ENCODE measurements around the gene SLAMF9. TPM values are rescaled to one million over a fixed set of nuclear protein-coding genes. Genes with fewer than 3 reads are reported as not detected.

The SLAMF9 gene
- total RNA-seq, 1 donor from 2014 or later: not detected

DNA sequence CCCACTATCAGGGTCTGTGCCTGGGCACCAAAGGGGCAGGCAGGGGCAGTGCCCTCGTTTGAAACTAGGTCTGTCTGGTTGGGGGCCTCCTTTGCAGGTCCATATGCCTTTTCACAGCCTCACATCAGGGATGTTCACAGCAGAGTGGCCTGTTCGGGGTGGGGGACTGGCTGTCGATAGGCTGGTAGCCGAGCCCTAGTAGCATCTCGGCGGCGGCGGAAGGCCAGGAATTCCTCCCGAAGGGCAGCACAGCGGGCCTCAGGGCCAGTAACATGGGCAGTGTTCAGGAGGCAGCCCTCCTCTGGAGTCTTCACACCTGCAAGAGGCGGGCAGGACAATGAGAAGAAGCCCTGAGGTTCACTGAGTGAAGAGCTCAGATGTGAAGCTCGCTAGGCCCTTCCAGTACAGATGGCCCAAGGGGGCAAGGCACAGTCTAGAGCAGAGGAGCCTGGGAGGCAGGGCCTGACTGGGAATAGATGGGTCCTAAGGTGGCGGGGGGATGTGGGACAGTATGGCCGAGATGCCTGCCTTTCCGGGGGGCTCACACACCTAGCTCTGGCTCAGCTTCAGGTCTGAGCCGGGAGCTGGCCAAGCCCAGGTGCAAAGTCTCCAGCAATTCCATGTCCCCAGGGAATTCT, 26.7 kb downstream of the SLAMF9 start:
- peaks cover 36% of the 10 kb centered on the region for H3K4me1 Mint-ChIP-seq (ENCODE audit: low read depth)
- peaks cover 10% of the 10 kb centered on the region for H3K36me3 Mint-ChIP-seq (ENCODE audit: low read depth)
- no peak for DNase-seq (ENCODE audit: low spot score)
- peaks cover 1% of the 10 kb centered on the region for H3K27me3 Mint-ChIP-seq (ENCODE audit: insufficient read depth)
- no peak overlapping the region for H3K27ac Mint-ChIP-seq
- H3K9me3 Mint-ChIP-seq: no peaks in the 10 kb centered on the region
- H3K4me3 Mint-ChIP-seq: no peak overlapping the region
- intact Hi-C loops (cut with micrococcal nuclease): loop anchor here (10.0 kb wide), 1 partner anchor 1117 kb away; the partner anchor contains the start of gene USF1

DNA sequence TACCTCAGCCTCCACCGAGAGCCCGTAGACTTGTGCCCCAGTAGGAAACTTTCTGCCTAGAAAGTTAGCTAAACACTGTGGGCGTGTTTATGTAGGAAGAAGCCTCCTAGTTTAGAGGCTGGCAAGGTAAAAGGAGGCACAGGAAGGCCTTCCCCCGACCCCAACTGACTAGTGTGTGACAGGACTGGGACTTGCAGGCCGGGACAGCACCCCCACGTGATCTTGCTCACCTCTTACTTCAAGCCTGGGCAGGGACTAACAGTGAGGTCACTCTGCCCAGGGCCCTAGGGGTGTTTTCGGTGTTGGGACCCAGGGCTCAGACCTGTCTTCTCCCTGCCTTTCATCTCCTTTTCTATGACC, 28.3 kb downstream of the SLAMF9 start:
- intact Hi-C loops (cut with micrococcal nuclease): loop anchor here (1.0 to 10.0 kb wide), 6 partner anchors 11 to 1119 kb away; partner anchors contain the start of genes DCAF8, DUSP23, IGSF8 and PIGM
- Mint-ChIP-seq H3K27me3 (ENCODE audit: insufficient read depth) (peaks cover 1% of the 10 kb centered on the region), H3K9me3 (no peaks in the 10 kb centered on the region), H3K27ac (peak overlapping the region; percentile 99), H3K4me3 (peak overlapping the region; percentile 94), H3K36me3 (ENCODE audit: low read depth) (peaks cover 20% of the 10 kb centered on the region), H3K4me1 (ENCODE audit: low read depth) (peaks cover 52% of the 10 kb centered on the region)
- no peak for DNase-seq (ENCODE audit: low spot score)

DNA sequence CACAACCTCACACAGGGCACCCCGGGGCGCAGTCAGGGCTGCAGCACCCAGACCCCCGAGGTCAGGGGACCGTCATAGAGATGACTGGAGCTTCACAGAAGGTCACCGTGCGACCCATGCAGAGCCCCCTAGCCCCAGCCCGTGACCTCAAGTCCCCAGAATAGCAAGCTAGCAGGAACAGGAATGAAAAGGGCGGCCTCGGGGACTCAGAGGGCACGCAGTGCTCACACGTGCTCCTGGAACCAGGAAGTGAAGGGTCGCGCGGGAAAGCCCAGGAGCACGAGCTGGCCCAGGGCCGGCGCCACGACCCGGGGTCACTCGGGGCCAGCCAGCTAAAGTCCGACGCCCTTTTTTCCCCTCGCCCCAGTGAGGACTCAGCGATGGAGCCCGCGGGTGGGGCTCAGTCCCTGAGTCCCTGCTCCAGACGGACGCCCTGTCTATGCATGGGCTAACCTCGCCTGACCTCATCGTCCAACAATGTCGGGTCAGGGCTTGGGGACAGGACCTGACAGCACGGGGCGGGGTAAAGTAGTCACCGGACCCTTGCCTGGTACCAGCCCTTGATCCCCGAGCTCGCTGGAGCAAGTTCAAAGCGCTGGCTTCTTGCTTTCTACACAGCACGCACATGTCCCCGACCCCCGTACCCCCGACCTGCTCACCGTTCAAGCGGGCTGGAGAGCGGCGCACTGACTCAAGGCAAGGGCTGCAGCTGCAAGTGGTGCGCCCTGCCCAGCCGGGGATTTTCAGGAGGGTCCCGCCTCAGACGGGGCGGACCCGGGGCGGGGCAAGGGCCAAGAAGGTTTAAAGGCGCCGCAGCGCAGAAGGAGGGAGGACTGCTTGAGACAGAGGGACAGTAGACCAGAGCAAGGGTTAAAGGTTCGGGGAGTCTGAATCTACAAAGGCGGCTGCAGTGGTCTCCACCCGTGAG, 29.0 kb downstream of the SLAMF9 start, which contains the start of gene TAGLN2:
Gene TAGLN2, minus strand, starts transcription at position 717 of the 928 bp plus-strand sequence. CDS start 4,998 bp downstream, outside the sequence.
- intact Hi-C loops (cut with micrococcal nuclease): loop anchor here (1.0 to 10.0 kb wide), 7 partner anchors 11 to 1120 kb away; partner anchors contain the start of genes DCAF8, DUSP23, IGSF8 and PIGM
- H3K27ac Mint-ChIP-seq: peak within 1 kb of the TSS; percentile 99
- peaks cover 1% of the 10 kb centered on the region for H3K27me3 Mint-ChIP-seq (ENCODE audit: insufficient read depth)
- peak; percentile 92 for DNase-seq (ENCODE audit: low spot score)
- peaks cover 25% of the 10 kb centered on the region for H3K36me3 Mint-ChIP-seq (ENCODE audit: low read depth)
- no peaks in the 10 kb centered on the region for H3K9me3 Mint-ChIP-seq
- peak within 1 kb of the TSS; percentile 94 for H3K4me3 Mint-ChIP-seq
- peaks cover 57% of the 10 kb centered on the region for H3K4me1 Mint-ChIP-seq (ENCODE audit: low read depth)

DNA sequence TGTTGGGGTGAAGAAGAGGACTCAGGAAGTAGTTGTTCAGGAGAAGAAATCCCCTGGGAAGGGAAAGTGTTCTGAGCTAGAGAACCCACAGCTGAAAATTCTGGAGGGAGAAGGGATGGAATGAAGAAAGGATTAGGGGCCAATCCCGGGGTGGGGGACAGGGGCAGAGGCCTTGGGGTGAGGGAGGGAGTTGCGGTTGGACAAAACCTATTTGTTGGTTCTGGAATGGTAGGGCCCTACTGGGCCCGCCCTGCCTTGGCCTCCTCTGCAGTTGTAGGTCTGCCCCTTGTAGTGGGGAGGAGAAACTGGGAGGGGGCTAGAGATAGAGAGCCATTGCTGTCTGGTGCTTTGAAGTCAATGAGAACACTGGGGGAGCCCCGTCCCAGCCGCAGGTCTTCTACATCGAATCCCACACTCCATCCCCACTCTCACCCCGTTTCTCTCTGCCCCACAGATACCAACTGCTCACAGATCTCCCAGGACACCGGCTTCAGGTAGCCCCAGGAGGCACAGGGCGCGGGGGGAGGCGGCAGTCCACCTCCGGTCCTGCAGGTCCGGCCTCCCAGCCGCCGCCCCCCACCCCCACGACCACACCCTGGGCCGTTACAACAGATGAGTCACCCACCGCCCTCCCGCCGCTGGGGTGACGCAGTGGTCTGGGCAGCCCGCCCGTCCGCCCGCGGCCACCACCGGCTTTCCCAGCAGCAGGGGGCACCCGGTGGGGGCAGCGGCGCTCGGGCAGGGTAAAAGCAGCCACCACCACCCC, 29.8 kb downstream of the SLAMF9 start:
- Mint-ChIP-seq H3K36me3 (ENCODE audit: low read depth) (peaks cover 32% of the 10 kb centered on the region), H3K4me3 (peak overlapping the region; percentile 94), H3K27ac (peak overlapping the region; percentile 99), H3K4me1 (ENCODE audit: low read depth) (peaks cover 57% of the 10 kb centered on the region), H3K9me3 (no peaks in the 10 kb centered on the region), H3K27me3 (ENCODE audit: insufficient read depth) (peaks cover 1% of the 10 kb centered on the region)
- intact Hi-C loops (cut with micrococcal nuclease): loop anchor here (5.0 to 10.0 kb wide), 2 partner anchors 912 to 1121 kb away; partner anchors contain the start of gene USF1
- DNase-seq (ENCODE audit: low spot score): peak; percentile 60

DNA sequence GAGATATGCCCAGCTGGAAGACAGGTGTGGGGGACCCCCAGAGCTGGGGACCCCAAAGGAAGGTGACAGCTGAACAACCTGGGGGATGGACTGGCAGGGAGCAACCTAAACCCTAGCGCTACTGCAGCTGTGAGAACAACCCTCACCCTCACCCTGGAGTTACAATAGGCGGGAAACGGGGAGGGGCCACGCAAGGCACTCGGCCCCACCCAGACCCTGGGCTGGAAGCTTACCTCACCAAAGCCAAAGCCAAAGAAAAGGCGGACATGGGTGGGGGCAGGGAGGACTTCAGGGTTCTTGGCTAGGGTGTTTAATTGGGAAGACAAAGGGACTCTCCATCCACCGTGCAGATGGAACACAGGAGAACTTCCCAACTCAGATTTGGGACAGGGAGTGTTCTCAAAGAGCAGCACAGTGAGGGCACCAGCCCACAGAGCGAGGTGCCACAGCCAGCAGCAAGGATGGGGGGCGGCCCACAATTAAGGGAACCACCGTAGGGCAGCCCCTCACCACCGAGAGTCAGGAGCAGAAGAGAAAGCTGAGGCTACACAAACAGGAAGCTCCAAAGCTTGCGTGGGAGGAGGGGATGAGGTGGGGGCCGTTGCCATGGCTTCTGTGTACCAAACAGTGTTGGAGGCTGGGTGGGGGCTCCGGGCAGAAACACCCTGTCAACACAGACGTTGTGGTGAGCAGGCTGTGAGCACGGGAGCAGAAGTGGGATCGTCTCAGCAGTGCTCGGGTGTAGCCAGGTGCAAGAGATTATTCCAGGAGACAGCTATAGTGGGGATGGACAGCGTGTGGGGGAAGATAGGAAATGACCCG, 30.6 kb downstream of the SLAMF9 start:
- peaks cover 38% of the 10 kb centered on the region for H3K36me3 Mint-ChIP-seq (ENCODE audit: low read depth)
- H3K4me1 Mint-ChIP-seq (ENCODE audit: low read depth): peaks cover 58% of the 10 kb centered on the region
- H3K27me3 Mint-ChIP-seq (ENCODE audit: insufficient read depth): peaks cover 1% of the 10 kb centered on the region
- DNase-seq (ENCODE audit: low spot score): peak; percentile 88
- peak overlapping the region; percentile 94 for H3K4me3 Mint-ChIP-seq
- H3K9me3 Mint-ChIP-seq: no peaks in the 10 kb centered on the region
- peak overlapping the region; percentile 99 for H3K27ac Mint-ChIP-seq
- intact Hi-C loops (cut with micrococcal nuclease): loop anchor here (1.0 to 10.0 kb wide), 4 partner anchors 97 to 1121 kb away; partner anchors contain the start of genes SLAMF8 and USF1

DNA sequence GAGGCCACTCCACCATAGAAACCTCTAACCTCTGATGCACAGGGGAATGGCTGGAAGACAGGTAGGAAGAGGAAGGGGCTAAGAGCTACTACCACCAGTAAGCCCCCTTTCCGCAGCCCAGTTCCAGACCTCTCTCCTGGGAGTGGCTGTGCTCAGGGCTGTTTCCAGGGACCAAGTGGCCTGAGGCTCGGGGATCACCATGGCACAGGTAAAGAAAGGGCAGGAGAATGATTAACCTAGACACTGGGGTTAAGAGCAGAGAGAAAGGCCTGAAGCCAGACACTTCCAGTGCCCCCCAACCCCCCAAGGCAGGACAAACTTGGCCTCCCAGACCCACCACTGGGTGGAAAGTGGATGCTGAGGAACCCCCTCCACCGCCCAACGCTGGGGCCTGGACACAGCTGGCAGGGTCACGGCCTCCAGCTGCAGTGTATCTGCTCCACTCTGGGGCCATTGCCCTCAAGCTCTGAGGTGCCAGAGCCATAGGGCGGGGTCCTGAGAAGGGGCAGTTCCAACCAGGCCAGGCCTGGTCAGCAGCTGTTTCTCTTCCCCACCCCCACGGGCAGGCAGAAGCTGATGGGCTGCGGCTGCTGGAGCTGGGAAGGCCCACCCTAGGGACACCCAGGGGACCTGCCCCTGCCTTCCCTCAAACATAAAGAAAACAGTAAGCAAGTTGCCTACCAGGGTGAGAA, 31.4 kb downstream of the SLAMF9 start:
- DNase-seq (ENCODE audit: low spot score): peak; percentile 27
- intact Hi-C loops (cut with micrococcal nuclease): loop anchor here (1.0 to 10.0 kb wide), 4 partner anchors 96 to 1122 kb away; partner anchors contain the start of genes SLAMF8 and USF1
- Mint-ChIP-seq H3K27me3 (ENCODE audit: insufficient read depth) (peaks cover 1% of the 10 kb centered on the region), H3K4me1 (ENCODE audit: low read depth) (peaks cover 66% of the 10 kb centered on the region), H3K4me3 (peak overlapping the region; percentile 94), H3K9me3 (no peaks in the 10 kb centered on the region), H3K36me3 (ENCODE audit: low read depth) (peaks cover 46% of the 10 kb centered on the region), H3K27ac (peak overlapping the region; percentile 99)

DNA sequence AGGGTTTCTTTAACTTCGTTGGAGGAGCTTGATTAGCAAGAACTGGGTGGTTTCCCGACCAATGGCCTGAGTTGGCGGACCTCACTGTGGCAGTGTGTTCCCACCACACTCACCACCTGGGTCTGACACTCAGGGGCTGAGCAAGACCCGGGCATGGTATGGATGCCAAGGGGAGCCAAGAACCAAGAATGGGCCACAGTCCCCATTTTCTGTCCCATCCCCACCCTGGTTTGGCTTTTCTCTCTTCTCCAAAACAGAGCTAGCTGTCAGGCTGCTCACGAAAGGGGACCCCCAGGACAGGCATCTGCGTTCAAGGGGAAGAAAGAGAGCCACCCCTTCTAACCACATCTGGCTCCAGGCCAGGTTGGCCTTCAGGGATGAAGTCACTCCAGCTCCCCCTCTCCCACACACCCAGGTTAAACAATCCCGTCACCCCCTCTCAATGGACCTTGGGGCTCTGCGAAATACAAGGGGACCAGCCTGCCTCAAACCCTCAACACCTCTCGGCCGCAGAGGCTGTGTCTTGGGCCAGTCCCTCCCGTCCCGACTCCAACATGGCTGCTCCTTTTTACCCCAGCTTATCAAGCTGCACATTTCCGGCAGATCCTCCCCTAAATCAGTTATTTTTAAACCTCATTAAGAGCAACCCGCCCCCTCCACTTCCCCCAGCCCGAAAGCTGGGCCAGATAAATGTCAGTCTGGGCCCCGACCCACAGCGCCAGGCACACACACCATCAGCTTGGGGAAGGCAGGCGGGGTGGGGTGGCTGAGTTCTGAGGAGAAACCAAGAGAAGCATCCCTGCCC, 32.1 kb downstream of the SLAMF9 start:
- Mint-ChIP-seq H3K27me3 (ENCODE audit: insufficient read depth) (peaks cover 1% of the 10 kb centered on the region), H3K27ac (peak overlapping the region; percentile 99), H3K36me3 (ENCODE audit: low read depth) (peaks cover 50% of the 10 kb centered on the region), H3K9me3 (no peaks in the 10 kb centered on the region), H3K4me1 (ENCODE audit: low read depth) (peaks cover 70% of the 10 kb centered on the region), H3K4me3 (peak overlapping the region; percentile 94)
- intact Hi-C loops (cut with micrococcal nuclease): loop anchor here (5.0 to 10.0 kb wide), 2 partner anchors 910 to 1123 kb away; partner anchors contain the start of gene USF1
- DNase-seq (ENCODE audit: low spot score): peak; percentile 19

DNA sequence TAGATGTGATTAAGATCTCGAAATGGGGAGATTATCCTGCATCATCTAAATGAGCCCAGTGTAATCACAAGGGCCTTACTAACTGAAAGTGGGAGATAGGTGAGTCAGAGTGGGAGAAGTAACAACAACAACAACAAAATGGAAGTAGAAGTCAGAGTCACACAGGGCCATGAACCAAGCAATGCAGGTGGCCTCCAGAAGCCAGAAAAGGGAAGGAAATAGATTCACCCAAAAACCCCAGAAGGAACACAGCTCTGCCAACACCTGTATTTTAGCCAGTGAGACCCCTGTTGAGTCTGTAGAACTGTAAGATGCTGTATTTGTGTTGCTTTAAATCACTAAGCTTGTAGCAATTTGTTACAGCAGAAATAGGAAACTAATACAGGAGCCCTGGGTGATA, 32.8 kb downstream of the SLAMF9 start:
- Mint-ChIP-seq H3K4me1 (ENCODE audit: low read depth) (peaks cover 63% of the 10 kb centered on the region), H3K4me3 (peak overlapping the region; percentile 94), H3K27ac (peak overlapping the region; percentile 99), H3K27me3 (ENCODE audit: insufficient read depth) (peaks cover 1% of the 10 kb centered on the region), H3K9me3 (no peaks in the 10 kb centered on the region), H3K36me3 (ENCODE audit: low read depth) (peaks cover 55% of the 10 kb centered on the region)
- peak; percentile 27 for DNase-seq (ENCODE audit: low spot score)
- intact Hi-C loops (cut with micrococcal nuclease): loop anchor here (5.0 to 10.0 kb wide), 2 partner anchors 909 to 1124 kb away; partner anchors contain the start of gene USF1

DNA sequence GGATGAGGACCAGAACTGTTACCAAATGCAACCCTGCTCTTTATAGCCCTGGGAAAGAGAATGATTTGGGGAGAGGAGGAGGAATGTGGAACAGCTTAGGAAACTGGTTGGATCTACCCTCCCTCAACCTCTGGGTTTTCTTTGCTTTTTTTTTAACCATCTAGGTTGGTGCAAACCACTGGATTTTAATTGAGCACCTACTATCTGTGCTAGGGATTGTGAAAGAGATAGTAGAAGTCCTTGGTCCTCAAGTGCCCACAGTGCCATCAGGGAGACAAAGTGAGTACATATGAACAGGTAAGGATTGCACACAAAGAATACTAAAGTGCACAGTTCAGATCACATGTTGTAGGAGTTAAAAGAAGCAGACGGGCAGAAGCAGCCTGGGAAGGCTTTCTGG, 33.4 kb downstream of the SLAMF9 start:
- Mint-ChIP-seq H3K27me3 (ENCODE audit: insufficient read depth) (peaks cover 1% of the 10 kb centered on the region), H3K27ac (peak overlapping the region; percentile 99), H3K9me3 (no peaks in the 10 kb centered on the region), H3K4me1 (ENCODE audit: low read depth) (peaks cover 57% of the 10 kb centered on the region), H3K4me3 (peak overlapping the region; percentile 94), H3K36me3 (ENCODE audit: low read depth) (peaks cover 58% of the 10 kb centered on the region)
- no peak for DNase-seq (ENCODE audit: low spot score)
- intact Hi-C loops (cut with micrococcal nuclease): loop anchor here (5.0 to 10.0 kb wide), 2 partner anchors 908 to 1124 kb away; partner anchors contain the start of gene USF1

DNA sequence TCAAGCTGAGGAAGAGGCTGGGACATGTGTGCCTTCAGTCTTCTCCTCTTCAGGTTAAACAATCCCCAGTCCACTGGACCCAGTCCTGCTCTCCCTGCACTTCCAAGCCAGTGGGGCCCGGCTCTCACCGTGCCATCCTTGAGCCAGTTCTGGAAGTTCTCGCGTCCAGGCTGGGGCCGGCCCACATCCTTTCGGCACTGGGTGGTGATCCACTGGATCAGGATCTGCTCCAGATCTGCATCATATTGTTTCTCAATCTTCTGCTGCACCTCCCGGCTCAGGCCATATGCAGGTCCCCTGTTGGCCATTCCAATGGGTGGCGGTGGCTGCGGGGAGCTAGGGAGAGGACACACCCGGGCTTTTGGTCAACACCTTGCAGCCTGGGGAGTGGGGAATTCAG, 33.8 kb downstream of the SLAMF9 start:
- intact Hi-C loops (cut with micrococcal nuclease): loop anchor here (5.0 to 10.0 kb wide), 2 partner anchors 908 to 1125 kb away; partner anchors contain the start of gene USF1
- Mint-ChIP-seq H3K4me3 (no peak overlapping the region), H3K9me3 (no peaks in the 10 kb centered on the region), H3K27me3 (ENCODE audit: insufficient read depth) (peaks cover 1% of the 10 kb centered on the region), H3K36me3 (ENCODE audit: low read depth) (peaks cover 58% of the 10 kb centered on the region), H3K4me1 (ENCODE audit: low read depth) (peaks cover 53% of the 10 kb centered on the region), H3K27ac (peak overlapping the region; percentile 99)
- no peak for DNase-seq (ENCODE audit: low spot score)
